Right forelimb (tissue), 1 donor: ENCODE results near the gene OR6Q1.

ENCODE experiments used
- DNase-seq: peaks from one replicate; pipeline ENCODE4 v3.0.0-alpha.2; 2018

Gene OR6Q1

GRCh38 chr11:58058276-58059006 is 27.7 kb downstream of the OR6Q1 start:
- no peak for DNase-seq

- DNase-seq: no peak
Measured at GRCh38 chr11:58059007-58059350, 28.2 kb downstream of the OR6Q1 start.

DNA sequence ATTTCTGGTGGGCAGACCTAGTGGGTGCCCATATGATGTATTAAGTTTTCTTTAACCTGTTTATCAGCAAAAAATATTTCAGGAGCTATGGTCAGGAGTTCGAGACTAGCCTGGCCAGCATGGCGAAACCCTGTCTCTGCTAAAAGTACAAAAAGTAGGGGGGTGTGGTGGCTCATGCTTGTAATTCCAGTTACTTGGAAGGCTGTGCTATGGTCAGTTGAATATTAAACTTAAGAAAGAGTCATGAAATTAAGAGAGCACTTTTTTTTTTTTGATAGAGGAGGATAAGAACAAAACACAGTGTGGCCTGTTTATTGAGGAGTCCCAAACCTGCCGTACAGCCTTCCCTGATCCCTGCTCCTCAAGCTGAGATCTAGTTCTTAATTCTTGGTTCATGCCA is 29.8 kb downstream of the OR6Q1 start:
- DNase-seq: no peak

DNA sequence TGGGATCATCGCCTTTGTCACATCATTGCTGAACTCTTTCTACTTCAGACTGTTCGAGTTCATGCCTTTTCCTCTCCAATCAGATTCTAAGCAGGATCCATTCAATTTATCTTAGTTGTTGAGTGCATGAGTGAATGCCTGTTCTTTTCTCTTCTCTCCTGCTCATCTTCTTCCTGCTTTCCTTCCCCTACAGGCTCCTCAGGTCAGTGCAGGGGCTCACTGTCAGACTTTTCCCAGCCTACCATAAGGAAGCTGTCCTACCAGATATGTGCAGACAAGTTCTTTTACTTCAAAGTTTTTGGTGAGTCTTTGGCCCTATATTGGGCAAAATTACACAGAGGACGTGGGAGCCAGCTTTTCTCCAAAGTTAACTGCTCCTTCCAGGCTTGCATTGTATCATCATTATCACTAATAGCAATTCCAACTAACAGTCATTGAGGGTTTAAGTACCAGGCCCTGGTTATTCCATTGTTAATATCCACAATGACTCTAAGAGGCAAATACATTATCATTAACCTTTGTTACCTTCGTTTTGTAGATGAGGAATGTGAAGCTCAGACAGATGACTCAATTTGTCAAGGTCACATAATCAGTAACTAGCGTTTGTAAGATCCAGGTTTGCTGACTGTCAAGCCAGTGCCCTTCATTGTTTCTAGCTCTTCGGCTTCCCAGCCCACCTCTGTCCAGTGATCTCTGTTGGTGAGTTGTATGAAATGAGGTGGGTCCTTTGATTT is 30.4 kb downstream of the OR6Q1 start:
- no peak for DNase-seq

GRCh38 chr11:58061813-58062212 is 31.1 kb downstream of the OR6Q1 start:
- DNase-seq: no peak

GRCh38 chr11:58067685-58068084 is 36.9 kb downstream of the OR6Q1 start:
- DNase-seq: no peak

DNA sequence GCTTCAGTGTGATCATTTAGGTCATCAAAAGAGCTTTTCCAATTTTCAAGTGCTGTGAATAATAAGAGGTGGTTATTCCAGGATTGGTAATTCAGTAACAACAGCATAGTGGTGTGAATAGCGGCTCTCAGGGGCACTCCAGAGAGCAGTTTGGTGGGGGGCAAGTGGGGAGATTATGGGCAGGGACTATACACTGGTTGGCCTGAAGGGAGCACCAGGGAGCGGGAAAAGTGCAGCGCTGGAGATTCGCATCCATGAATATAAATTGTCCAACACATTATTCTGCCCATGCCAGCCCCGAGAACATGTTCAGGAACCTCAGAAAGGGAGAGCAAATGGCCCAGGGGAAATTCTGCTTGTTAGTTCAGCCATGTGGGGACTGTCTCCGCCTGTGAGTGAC is 37.9 kb downstream of the OR6Q1 start:
- DNase-seq: no peak

DNA sequence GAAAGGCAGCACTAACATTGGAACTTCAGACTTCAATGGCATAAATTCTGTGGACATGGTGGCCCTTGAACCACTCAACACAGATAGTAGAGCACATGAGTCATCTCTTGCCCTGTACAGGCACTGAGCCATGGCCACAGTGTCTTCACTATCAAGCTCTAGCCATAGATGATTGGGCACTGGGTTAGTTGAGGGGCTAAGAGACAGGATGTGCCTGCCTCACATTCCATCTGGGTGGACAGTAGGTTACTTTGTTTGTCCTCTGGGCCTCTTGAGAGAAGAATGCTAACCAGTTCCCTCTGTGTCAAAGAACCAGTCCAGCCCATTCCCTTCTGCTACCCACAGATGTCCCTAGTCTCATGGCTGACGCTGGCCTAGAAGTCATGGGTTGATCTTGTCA is 39.8 kb downstream of the OR6Q1 start:
- no peak for DNase-seq

- no peak for DNase-seq
Measured at GRCh38 chr11:58075781-58076180, 45.0 kb downstream of the OR6Q1 start.
